ENCODE data around the gene FOLR2. TPM values are rescaled to one million over a fixed set of nuclear protein-coding genes. Genes with fewer than 3 reads are reported as not detected.

FOLR2 gene
- total RNA-seq, 1 experiment from 2014 or later, result not detected

DNA sequence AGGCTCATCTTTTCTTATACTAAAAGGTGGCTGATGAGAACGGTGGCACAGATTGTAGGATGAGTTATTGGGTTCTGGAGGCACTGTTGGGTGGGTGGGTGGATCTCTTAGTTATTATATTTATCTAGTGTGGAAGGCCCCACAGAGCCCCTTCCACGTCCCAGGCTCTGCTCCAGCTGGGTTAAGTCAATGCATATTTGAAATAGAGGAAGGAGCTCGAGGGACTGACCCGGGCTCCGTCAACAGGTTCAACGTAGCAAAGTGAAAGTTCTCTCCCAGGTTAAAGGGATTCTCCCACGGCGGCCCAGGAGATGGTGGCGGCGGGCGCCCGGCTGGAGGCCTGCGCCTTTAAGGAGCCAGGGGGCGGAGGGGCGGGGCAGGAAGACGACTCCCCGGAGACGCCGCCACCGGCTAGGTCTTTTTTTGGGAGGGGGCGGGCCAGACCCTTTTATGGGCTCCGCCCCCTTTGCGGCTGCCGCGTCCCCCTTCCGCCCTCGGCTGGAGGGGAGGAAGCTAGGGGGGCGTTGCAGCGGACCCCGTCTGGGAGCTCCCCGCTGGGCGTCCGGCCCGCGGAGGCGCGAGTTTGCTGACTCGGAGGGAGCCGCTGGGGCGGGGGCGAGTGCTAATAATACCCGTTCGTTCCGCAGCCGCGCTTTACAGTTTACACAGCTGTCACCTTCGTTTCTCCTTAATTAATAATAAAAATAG, 6.5 kb downstream of the FOLR2 start:
- H3K36me3 ChIP-seq (replicated peaks; ENCODE audit: control insufficient read depth, insufficient read depth, low read length), result peaks cover 4% of the 10 kb centered on the region
- peaks cover 1% of the 10 kb centered on the region for H3K27me3 ChIP-seq (ENCODE audit: control insufficient read depth, insufficient read depth, low read length)
- DNase-seq, result peak; percentile 96
- H3K4me3 ChIP-seq (ENCODE audit: insufficient read depth, low read depth, low read length), result peak overlapping the region; percentile 72

DNA sequence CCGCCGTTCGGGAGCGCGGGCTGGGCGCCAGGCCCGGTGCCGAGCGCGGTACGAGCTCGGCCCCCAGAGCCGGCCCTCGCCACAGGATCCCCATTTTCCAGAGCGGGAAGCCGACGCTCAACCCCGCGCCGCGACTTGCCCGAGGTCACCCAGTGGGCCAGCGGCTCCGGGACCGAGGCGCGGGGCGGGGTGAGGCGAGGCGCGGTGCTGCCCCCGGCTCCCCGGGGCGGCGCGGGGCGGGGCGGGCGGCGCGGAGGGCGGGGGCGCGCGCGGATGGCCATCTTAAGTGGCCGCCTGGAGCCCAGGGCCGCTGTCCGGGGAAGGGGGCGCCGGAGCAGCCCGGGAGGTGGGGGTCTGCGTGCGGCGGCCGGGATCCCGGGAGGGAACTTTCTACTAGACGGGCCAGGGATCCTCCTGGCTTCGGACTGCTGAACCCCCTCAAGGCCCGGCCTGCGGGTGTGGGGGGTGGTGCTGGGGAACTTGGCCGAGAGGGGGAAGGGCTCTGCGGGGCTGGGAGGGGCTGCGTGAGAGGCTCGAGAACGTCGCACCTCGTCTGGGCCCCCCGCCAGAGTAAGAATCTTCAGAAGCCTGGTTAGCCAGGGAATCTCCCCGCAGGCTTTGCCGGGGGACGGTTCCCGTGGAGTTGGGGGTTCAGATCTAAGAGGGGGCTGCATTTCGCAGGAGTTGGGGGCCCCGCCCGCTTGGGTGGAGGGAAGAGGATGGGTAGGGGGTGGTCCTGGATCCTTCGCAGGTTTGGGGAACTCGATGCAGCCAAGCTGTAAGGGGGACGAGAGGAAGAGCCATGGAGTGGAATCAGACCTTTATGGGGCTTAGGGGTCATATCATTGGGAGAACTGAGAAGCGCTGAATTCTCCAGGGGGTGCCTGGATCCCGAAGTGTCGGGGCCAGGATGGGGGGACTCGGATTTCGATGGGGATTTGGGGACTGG, 7.3 kb downstream of the FOLR2 start:
- peaks cover 6% of the 10 kb centered on the region for H3K36me3 ChIP-seq (replicated peaks; ENCODE audit: control insufficient read depth, insufficient read depth, low read length)
- peak; percentile 85 for DNase-seq

DNA sequence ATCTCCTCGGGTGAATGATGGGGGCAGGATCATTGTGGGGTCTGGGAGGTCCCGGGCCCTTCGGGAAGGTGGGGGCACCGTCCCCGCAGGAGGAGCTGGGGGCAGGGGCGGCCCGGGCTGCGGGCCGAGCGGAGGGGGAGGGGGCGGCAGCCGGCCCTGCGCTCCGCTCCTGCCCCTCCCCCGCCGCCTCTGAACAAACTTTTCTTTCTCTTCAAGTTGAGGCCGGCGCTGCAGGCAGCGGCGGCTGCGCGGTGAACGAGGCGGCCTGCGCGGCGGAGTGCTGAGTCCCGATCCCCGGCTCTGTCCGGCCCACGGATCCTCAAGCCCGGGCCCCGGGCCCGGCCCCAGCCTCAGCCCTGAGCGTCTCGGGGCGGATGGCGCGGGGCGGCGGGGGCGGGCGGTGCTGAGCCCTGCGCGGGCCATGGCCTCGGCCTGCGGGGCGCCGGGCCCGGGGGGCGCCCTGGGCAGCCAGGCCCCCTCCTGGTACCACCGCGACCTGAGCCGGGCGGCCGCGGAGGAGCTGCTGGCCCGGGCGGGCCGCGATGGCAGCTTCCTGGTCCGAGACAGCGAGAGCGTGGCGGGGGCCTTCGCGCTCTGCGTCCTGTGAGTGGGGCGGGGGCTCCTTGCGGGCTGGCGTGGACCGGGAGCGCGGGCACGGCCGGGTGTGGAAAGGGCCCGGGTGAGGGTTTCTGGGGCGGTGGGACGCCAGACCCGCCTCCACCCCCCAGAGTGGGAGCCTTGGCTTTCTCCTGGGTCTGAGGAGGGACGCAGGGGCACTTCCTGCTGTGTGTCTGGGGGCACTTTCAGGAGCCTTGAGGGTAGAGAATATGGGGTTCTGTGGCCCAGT, 8.2 kb downstream of the FOLR2 start, which contains the start of gene INPPL1:
Gene INPPL1, plus strand, starts transcription at position 204 of the 847 bp plus-strand sequence. Its CDS starts 218 bp downstream, at position 422.
- peak; percentile 90 for DNase-seq
- Histone ChIP-seq H3K27me3 (ENCODE audit: control insufficient read depth, insufficient read depth, low read length) (peaks cover 1% of the 10 kb centered on the region; the same call in 1 of the 2 replicates), H3K36me3 (replicated peaks; ENCODE audit: control insufficient read depth, insufficient read depth, low read length) (peaks cover 14% of the 10 kb centered on the region), H3K4me3 (ENCODE audit: insufficient read depth, low read depth, low read length) (peak within 1 kb of the TSS; percentile 72)

More for the DNA sequence above, 7.3 kb downstream of the FOLR2 start:
- Histone ChIP-seq H3K4me3 (ENCODE audit: insufficient read depth, low read depth, low read length) (peak overlapping the region; percentile 72), H3K27me3 (ENCODE audit: control insufficient read depth, insufficient read depth, low read length) (peaks cover 1% of the 10 kb centered on the region; the same call in 1 of the 2 replicates)

DNA sequence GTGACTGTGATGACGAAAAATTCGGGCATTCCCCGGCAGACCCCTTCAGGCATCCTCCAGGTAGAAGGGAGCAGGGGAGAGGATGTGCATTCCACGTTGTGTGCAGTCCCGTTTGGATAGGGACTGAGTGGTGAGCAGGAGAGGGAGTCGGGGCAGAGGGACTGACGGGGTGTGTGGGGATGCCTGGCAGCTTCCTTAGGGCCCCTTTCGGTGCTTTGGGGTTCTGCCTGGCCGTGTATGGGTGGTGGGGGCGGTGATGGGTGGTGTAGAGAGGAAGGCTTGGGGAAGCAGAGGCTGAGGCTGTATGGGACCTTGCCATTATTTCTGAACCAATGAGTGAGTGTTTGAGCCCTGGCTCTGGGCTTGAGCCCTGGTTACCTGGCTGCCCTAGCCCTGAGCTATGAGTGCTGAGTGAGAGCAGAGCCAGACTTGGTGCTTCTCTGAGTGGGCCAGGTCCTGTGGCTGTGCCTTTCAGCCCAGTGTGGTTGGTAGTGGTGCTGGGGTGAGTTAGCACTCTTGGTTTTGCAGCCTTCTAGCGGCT, 8.9 kb downstream of the FOLR2 start:
- peak; percentile 57 for DNase-seq
- Histone ChIP-seq H3K36me3 (replicated peaks; ENCODE audit: control insufficient read depth, insufficient read depth, low read length) (peaks cover 19% of the 10 kb centered on the region), H3K27me3 (ENCODE audit: control insufficient read depth, insufficient read depth, low read length) (peaks cover 1% of the 10 kb centered on the region; the same call in 1 of the 2 replicates), H3K4me3 (ENCODE audit: insufficient read depth, low read depth, low read length) (peak overlapping the region; percentile 72)

DNA sequence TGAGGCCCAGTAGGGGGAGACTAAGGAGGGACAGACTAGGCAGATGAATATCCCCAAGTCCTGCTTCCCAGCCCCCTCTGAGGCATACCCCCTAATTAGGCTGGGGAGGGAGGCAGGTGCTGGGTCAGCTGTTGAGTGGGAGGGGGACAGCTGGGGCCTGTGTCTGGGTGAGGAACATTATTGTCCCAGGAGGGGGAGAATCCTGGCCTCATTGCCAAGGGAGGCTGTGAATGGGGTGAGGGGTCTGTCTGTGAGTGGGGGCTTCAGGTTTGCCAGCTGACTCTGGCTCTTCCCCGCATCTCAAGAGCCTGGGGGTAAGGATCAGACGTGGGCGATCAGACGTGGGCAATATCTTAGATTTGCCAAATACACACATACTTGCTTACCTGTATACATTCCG, 10.1 kb downstream of the FOLR2 start:
- H3K27me3 ChIP-seq (ENCODE audit: control insufficient read depth, insufficient read depth, low read length), result no peaks in the 10 kb centered on the region; the same call in 1 of the 2 replicates
- H3K36me3 ChIP-seq (replicated peaks; ENCODE audit: control insufficient read depth, insufficient read depth, low read length), result peaks cover 27% of the 10 kb centered on the region
- no peak overlapping the region for H3K4me3 ChIP-seq (ENCODE audit: insufficient read depth, low read depth, low read length)
- DNase-seq, result no peak

DNA sequence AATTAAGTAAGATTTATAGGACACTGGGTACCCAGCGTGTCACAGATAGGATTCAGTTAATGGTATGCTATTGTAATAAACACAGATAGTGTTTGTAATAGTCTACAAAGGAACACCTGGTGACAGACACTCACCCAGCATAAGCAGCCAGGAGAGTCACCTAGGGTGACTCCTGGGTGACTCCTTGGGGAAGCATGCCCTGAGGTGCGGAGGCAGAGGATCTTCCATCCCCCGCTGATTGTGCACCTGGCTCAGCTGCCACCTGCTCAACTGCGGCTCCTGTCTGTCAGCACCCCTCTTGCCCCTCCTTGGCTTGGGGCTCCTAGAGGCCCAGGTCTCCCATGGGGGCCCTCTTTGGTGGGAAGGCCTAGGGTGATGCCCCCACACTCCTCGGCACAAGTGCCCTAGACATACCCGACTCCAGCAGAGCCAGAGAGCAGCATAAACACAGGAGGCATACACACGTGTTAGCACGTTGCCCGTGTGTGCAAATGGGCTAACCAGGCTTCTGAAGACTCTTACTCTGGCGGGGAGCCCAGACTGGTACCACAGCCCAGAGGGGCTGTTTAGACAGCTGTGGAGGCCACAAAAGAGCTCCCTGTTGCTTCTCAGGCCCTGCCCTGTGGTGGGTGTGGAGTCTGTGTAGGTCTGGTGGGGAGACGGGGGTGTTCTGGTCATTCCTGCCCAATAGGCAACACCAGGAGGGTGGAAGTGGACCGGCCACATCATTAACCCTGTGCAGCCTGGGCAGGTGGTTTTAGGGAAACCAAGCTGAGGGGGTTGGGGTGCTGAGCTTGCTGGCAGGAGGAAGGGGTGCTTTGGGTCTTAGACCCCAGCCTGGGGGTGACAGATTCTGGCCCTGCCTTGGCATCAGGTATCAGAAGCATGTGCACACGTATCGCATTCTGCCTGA, 11.0 kb downstream of the FOLR2 start:
- Histone ChIP-seq H3K36me3 (replicated peaks; ENCODE audit: control insufficient read depth, insufficient read depth, low read length) (peaks cover 31% of the 10 kb centered on the region), H3K4me3 (ENCODE audit: insufficient read depth, low read depth, low read length) (no peak overlapping the region), H3K27me3 (ENCODE audit: control insufficient read depth, insufficient read depth, low read length) (no peaks in the 10 kb centered on the region; the same call in 1 of the 2 replicates)
- DNase-seq, result peak; percentile 18

DNA sequence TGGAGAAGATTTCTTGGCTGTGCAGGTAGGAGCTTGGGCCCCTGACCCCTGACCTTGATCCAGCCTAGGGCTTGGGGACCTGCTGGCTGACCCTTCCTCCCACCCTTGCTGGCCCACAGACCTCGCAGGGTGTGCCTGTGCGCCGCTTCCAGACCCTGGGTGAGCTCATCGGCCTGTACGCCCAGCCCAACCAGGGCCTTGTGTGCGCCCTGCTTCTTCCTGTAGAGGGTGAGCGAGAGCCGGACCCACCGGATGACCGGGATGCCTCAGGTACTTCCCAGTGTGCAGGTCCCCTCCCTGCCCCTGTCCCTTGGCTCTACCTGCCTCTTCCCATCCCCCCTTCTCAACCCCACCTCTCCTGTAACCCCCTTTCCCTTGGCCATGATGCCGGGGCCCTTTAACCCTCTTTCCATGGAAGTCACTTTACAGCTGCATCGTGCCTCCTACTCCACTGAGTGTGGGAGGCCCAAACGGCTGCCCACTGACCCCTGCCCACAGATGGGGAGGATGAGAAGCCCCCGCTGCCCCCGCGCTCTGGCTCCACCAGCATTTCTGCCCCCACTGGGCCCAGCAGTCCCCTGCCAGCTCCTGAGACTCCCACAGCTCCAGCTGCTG, 11.7 kb downstream of the FOLR2 start:
- peaks cover 38% of the 10 kb centered on the region for H3K36me3 ChIP-seq (replicated peaks; ENCODE audit: control insufficient read depth, insufficient read depth, low read length)

DNA sequence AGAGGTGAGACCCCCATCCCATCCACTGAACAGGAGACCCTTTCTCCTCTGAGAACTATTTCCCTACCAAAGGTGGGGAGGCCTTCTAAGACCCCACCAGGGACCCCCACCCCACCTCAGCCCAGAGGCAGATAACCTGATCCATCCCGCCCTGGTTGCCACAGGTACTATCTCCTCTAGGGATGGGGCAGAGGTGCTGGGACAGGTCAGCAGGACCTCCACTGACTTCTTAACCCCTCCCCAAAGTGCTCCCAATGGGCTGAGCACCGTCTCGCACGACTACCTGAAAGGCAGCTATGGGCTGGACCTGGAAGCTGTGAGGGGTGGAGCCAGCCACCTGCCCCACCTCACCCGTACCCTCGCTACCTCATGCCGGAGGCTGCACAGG, 12.2 kb downstream of the FOLR2 start:
- Histone ChIP-seq H3K4me3 (ENCODE audit: insufficient read depth, low read depth, low read length) (no peak overlapping the region), H3K36me3 (replicated peaks; ENCODE audit: control insufficient read depth, insufficient read depth, low read length) (peaks cover 42% of the 10 kb centered on the region), H3K27me3 (ENCODE audit: control insufficient read depth, insufficient read depth, low read length) (no peaks in the 10 kb centered on the region; the same call in 1 of the 2 replicates)
- DNase-seq, result peak; percentile 17

More for the DNA sequence above, 11.7 kb downstream of the FOLR2 start:
- no peak overlapping the region for H3K4me3 ChIP-seq (ENCODE audit: insufficient read depth, low read depth, low read length)
- peak; percentile 64 for DNase-seq
- H3K27me3 ChIP-seq (ENCODE audit: control insufficient read depth, insufficient read depth, low read length), result no peaks in the 10 kb centered on the region; the same call in 1 of the 2 replicates

DNA sequence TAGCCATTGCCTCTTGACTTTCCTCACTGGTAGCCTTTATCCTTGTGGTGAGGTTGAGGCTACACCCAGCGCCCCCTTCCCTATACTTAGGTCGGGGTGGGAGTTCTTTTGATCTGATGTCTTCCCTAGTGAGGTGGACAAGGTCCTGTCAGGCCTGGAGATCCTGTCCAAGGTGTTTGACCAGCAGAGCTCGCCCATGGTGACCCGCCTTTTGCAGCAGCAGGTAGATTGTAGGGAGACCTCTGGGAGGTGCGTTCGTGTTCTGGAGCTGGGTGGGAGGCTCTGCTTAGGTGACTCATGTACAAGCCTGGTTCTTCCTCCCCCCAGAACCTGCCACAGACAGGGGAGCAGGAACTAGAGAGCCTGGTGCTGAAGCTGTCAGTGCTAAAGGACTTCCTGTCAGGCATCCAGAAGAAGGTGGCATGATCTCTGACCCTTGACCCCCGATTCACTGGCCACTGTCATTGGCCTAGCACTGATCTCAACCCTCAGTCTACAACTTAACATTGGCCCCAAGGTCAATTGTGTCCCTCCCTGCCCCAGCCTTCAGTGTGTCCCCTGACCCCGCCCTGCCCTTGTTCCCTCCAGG, 12.8 kb downstream of the FOLR2 start:
- H3K4me3 ChIP-seq (ENCODE audit: insufficient read depth, low read depth, low read length), result no peak overlapping the region
- H3K36me3 ChIP-seq (replicated peaks; ENCODE audit: control insufficient read depth, insufficient read depth, low read length), result peaks cover 47% of the 10 kb centered on the region
- DNase-seq, result peak; percentile 17
- H3K27me3 ChIP-seq (ENCODE audit: control insufficient read depth, insufficient read depth, low read length), result no peaks in the 10 kb centered on the region; the same call in 1 of the 2 replicates

DNA sequence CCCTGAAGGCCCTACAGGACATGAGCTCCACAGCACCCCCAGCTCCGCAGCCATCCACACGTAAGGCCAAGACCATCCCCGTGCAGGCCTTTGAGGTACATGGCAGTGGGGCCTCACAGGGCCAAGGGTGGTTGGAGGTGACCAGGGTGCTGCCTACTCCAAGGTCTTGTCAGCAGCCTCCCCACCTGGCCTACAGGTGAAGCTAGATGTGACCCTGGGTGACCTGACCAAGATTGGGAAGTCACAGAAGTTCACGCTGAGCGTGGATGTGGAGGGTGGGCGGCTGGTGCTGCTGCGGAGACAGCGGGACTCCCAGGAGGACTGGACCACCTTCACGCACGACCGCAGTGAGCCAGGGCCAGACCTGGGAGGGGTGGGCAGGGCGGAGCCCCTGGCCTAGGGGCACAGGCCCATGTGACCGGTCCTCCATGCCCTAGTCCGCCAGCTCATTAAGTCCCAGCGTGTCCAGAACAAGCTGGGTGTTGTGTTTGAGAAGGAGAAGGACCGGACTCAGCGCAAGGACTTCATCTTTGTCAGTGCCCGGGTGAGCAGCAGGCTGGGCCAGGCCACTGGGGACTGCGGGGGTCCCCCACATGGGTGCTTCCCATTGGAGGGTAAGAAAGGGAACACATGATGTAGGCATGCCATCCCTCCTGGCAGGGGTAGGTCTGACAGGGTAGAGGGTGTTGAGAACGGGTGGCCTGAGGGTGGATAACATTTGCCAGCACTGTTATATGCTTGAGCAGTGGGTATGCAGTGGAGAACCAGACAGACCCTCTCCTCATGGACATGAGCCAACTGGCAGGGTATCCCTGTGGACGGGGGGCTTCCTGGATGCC, 13.6 kb downstream of the FOLR2 start:
- peak; percentile 25 for DNase-seq
- Histone ChIP-seq H3K27me3 (ENCODE audit: control insufficient read depth, insufficient read depth, low read length) (no peaks in the 10 kb centered on the region; the same call in 1 of the 2 replicates), H3K36me3 (replicated peaks; ENCODE audit: control insufficient read depth, insufficient read depth, low read length) (peaks cover 50% of the 10 kb centered on the region), H3K4me3 (ENCODE audit: insufficient read depth, low read depth, low read length) (no peak overlapping the region)

DNA sequence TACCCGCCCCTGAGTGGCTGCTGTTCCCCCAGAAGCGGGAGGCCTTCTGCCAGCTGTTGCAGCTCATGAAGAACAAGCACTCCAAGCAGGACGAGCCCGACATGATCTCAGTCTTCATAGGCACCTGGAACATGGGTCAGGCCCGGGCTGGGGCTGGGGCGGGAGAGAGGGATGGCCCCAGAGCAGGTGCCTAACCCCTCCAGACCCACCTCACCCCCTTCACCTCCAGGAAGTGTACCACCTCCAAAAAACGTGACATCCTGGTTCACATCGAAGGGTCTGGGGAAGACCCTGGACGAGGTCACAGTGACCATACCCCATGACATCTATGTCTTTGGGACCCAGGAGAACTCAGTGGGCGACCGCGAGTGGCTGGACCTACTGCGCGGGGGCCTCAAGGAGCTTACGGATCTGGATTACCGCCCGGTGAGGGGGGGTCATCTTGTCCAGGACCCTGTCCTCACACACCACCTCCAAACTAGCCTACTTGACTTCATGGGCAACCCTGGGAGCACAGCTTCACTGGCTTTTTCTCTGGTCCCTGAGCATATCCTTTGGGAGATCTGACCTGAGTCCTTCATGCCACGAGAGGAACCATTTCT, 14.3 kb downstream of the FOLR2 start:
- no peak overlapping the region for H3K4me3 ChIP-seq (ENCODE audit: insufficient read depth, low read depth, low read length)
- H3K27me3 ChIP-seq (ENCODE audit: control insufficient read depth, insufficient read depth, low read length), result no peaks in the 10 kb centered on the region
- no peak for DNase-seq
- peaks cover 54% of the 10 kb centered on the region for H3K36me3 ChIP-seq (replicated peaks; ENCODE audit: control insufficient read depth, insufficient read depth, low read length)

Data from H7 (cell line).